Measurements from ENCODE around the gene NMB.

NMB gene, protein sequence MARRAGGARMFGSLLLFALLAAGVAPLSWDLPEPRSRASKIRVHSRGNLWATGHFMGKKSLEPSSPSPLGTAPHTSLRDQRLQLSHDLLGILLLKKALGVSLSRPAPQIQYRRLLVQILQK

GRCh38 chr15:84658080-84658787 is at the start of gene NMB:
NMB (minus strand) TSS chr15:84658199; CDS start chr15:84658152, 47 bp downstream.
- TF ChIP-seq CTCF (IDR thresholded peaks at IDR 0.05; ENCODE audit: control insufficient read depth, insufficient read depth, low read depth, low read length, missing control alignments) = peak; percentile 58
- peak within 1 kb of the TSS; percentile 46 for H3K4me3 ChIP-seq (ENCODE audit: control insufficient read depth, low read depth, low read length)
- DNase-seq (ENCODE audit: low read depth) = peak; percentile 18

- DNase-seq (ENCODE audit: low read depth) = no peak
- H3K4me3 ChIP-seq (ENCODE audit: control insufficient read depth, low read depth, low read length) = no peak overlapping the region
- no peak for TF ChIP-seq CTCF (IDR thresholded peaks at IDR 0.05; ENCODE audit: control insufficient read depth, insufficient read depth, low read depth, low read length, missing control alignments)
Observed at GRCh38 chr15:84703808-84704207, 45.8 kb upstream of the NMB start.

GRCh38 chr15:84702961-84703482 is 45.0 kb upstream of the NMB start:
- no peak for DNase-seq (ENCODE audit: low read depth)
- no peak overlapping the region for H3K4me3 ChIP-seq (ENCODE audit: control insufficient read depth, low read depth, low read length)
- no peak for TF ChIP-seq CTCF (IDR thresholded peaks at IDR 0.05; ENCODE audit: control insufficient read depth, insufficient read depth, low read depth, low read length, missing control alignments)

DNA sequence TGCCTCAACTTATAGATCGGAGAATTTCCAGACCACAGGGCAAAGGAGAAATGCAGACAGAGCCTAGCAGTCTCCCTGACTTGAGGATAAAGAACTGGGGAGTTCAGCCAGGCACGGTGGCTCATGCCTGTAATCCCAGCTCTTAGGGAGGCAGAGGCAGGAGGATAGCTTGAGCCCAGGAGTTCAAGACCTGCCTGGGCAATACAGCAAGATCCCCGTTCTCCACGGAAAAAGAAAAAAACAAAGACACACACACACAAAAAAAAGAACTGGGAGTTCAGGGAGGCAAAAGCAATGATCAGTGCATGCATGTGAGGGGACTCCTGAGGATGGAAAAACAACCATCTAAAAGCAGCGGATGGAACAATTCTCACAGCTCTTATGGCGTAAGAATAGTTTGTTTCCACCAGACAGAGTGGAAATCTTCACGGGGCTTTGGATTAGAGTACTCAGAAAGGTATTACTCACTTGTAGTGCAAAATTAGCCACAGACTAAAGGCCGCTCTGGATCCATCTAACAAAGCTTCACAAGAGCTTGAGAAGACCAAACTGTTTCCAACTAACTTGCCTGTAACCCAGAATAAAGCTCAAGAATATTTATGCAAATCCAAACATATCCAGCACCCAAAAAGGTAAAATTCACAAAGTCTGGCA is 41.7 kb upstream of the NMB start:
- DNase-seq (ENCODE audit: low read depth) = no peak

DNA sequence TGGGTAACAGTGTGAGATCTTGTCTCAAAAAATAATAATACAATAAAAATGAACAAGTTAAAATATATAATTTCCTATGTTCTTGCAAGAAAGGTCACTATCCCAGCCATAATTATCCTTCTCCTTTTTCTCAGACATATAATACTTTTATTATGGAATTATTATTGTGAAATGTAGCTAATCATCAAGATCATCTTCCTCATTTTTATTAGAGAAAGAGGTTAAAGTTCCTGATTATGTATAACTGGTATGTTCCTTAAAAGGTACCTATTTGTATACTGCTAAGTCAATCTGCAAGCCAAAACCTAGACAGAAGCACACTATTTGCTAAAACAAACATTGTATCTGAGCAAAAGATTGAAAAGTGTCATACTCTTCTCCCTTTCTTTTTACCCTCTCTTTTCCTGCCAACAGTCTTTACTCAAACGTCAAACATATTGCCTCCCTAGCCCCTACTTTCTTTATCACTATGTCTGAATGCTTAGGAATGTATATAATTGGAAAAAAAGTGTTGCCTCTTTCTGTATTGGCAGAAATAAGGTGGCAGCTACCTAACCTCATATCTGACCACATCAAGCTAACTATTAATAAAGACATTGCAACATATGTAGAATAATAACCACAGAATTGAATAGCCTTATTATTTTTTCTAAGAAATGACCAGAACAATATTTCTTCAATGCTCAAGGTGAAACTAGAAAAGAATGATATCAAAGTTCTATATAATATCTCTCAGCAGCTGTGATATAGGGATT is 39.4 kb upstream of the NMB start:
- TF ChIP-seq CTCF (IDR thresholded peaks at IDR 0.05; ENCODE audit: control insufficient read depth, insufficient read depth, low read depth, low read length, missing control alignments) = no peak
- DNase-seq (ENCODE audit: low read depth) = no peak
- no peak overlapping the region for H3K4me3 ChIP-seq (ENCODE audit: control insufficient read depth, low read depth, low read length)

More for the DNA sequence above, 41.7 kb upstream of the NMB start:
- no peak overlapping the region for H3K4me3 ChIP-seq (ENCODE audit: control insufficient read depth, low read depth, low read length)
- no peak for TF ChIP-seq CTCF (IDR thresholded peaks at IDR 0.05; ENCODE audit: control insufficient read depth, insufficient read depth, low read depth, low read length, missing control alignments)

GRCh38 chr15:84696757-84697156 is 38.8 kb upstream of the NMB start:
- no peak for TF ChIP-seq CTCF (IDR thresholded peaks at IDR 0.05; ENCODE audit: control insufficient read depth, insufficient read depth, low read depth, low read length, missing control alignments)
- no peak overlapping the region for H3K4me3 ChIP-seq (ENCODE audit: control insufficient read depth, low read depth, low read length)
- no peak for DNase-seq (ENCODE audit: low read depth)

All from AG09309 (cell line).